ENCODE results near the gene PAK2. TPM values are rescaled to one million over a fixed set of nuclear protein-coding genes. Genes with fewer than 3 reads are reported as not detected.
"Not testable (repeated sequence)": the region's sequence is repeated elsewhere in the genome, so short reads cannot be mapped to it uniquely, and the experiment has no call there.

PAK2 gene
- total RNA-seq, 2 experiments from 2014 or later: 118 to 119 TPM

GRCh38 chr3:196842567-196843434, 103.1 kb downstream of the PAK2 start:
- ChIA-PET CTCF (no interaction called here), POLR2A (no interaction called here)
- Mint-ChIP-seq H3K36me3 (ENCODE audit: low read depth) (no peaks in the 10 kb centered on the region), H3K4me1 (peaks cover 17% of the 10 kb centered on the region), H3K27ac (no peak overlapping the region), H3K9me3 (no peaks in the 10 kb centered on the region), H3K4me3 (no peak overlapping the region), H3K27me3 (no peaks in the 10 kb centered on the region)
- DNase-seq: peak; percentile 19

DNA sequence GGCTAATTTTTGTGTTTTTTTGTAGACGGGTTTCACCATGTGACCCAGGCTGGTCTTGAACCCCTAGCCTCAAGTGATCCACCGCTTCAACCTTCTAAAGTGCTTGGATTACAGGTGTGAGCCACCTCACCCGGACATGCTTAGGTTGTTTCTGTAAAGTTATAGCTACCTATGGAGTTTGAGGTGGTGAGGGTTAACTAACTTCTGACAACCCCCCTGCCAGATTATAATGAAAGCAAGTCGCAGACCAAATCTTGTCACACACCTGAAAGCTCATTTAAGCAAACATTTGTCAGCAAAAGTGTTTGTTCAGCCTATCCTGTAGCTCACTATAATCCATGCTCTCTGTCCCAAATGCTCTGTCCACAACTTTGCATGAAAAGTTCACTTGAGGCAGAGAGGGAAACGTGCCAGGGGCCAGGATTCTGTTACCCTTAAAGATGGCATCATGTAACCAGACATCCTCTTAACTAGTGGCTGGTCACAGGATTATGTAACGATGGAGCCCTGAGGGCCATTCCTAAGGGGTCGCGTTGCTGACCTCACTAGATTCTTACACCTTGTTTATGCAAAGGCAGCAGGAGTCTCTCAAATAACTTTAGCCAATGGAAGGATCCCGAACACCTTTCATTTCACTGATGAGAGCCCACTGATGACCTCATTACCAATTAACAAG, 103.9 kb downstream of the PAK2 start:
- H3K27me3 Mint-ChIP-seq: no peaks in the 10 kb centered on the region
- peaks cover 17% of the 10 kb centered on the region for H3K4me1 Mint-ChIP-seq
- POLR2A ChIA-PET: no interaction called here
- no peak overlapping the region for H3K4me3 Mint-ChIP-seq
- DNase-seq: no peak
- no peaks in the 10 kb centered on the region for H3K36me3 Mint-ChIP-seq (ENCODE audit: low read depth)
- H3K9me3 Mint-ChIP-seq: no peaks in the 10 kb centered on the region
- CTCF ChIA-PET: interaction anchor here (2.0 kb wide), 1 partner anchor 9 kb away, joined by 6 read pairs; no protein-coding TSS in a partner anchor
- H3K27ac Mint-ChIP-seq: no peak overlapping the region

DNA sequence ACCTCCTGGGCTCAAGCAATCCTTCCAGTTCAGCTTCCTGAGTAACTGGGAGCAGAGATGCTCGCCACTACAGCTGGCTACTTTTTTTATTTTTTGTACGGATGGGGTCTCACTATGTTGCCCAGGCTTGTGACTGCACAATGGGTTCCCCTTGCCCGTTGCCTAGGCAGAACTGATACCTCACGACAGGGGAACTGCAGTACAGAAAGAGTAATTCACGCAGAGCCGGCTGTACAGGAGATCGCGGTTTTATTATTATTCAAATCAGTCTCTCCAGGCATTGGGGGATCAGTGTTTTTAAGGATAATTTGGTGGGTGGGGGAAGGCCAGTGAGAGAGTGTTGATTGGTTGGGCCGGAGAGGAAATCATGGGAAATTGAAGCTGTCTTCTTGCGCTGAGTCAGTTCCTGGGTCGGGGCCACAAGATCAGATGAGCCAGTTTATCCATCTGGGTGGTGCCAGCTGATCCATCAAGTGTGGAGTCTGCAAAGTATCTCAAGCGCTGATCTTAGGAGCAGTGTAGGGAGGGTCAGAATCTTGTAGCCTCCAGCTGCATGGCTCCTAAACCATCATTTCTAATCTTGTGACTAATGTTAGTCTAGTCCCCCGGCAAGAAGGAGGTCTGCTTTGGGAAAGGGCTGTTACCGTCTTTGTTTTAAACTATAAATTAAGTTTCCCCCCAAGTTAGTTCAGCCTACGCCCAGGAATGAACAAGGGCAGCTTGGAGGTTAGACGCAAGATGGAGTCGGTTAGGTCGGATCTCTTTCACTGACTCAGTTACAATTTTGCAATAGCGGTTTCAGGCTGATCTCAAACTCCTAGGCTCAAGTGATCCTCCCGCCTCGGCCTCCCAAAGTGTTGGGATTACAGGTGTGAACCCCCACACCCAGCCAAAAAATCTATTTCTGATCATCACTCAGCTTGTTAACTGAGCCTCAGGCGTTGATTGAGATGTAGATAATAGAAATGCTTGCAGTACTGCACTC, 104.9 kb downstream of the PAK2 start:
- CTCF ChIA-PET: interaction anchor here (2.0 kb wide), 1 partner anchor 10 kb away, joined by 6 read pairs; no protein-coding TSS in a partner anchor
- H3K27me3 Mint-ChIP-seq; H3K4me3 Mint-ChIP-seq; POLR2A ChIA-PET; H3K27ac Mint-ChIP-seq; H3K9me3 Mint-ChIP-seq; H3K36me3 Mint-ChIP-seq (ENCODE audit: low read depth); DNase-seq: not testable (repeated sequence)
- peaks cover 17% of the 10 kb centered on the region for H3K4me1 Mint-ChIP-seq

GRCh38 chr3:196848375-196848774, 108.7 kb downstream of the PAK2 start:
- H3K27me3 Mint-ChIP-seq; POLR2A ChIA-PET; DNase-seq; H3K36me3 Mint-ChIP-seq (ENCODE audit: low read depth); H3K4me1 Mint-ChIP-seq; H3K4me3 Mint-ChIP-seq; H3K9me3 Mint-ChIP-seq; H3K27ac Mint-ChIP-seq: not testable (repeated sequence)
- CTCF ChIA-PET: interaction anchor here (0.6 kb wide), 1 partner anchor 133 kb away, joined by 3 read pairs; no protein-coding TSS in a partner anchor

- Mint-ChIP-seq H3K4me1 (peaks cover 4% of the 10 kb centered on the region), H3K27ac (no peak overlapping the region), H3K4me3 (no peak overlapping the region), H3K36me3 (ENCODE audit: low read depth) (no peaks in the 10 kb centered on the region), H3K27me3 (no peaks in the 10 kb centered on the region), H3K9me3 (no peaks in the 10 kb centered on the region)
- no peak for DNase-seq
- POLR2A ChIA-PET: no interaction called here
- CTCF ChIA-PET: interaction anchor here (0.9 kb wide), 1 partner anchor 11 kb away, joined by 4 read pairs; no protein-coding TSS in a partner anchor
Observed at GRCh38 chr3:196849180-196849741, 109.6 kb downstream of the PAK2 start.

DNA sequence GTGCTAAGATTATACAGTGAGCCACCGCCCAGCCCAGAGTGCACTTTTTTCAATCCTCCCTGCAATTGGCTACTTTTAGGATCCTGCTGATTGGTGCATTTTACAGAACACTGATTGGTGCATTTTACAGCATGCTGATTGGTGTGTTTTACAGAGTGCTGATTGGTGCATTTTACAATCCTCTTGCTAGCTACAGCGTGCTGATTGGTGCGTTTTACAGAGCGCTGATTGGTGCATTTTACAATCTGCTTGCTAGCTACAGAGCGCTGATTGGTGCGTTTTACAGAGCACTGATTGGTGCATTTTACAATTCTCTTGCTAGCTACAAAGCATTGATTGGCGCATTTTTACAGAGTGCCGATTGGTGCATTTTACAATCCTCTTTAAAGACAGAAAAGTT, 123.3 kb downstream of the PAK2 start:
- H3K27me3 Mint-ChIP-seq; H3K4me3 Mint-ChIP-seq; H3K9me3 Mint-ChIP-seq; H3K36me3 Mint-ChIP-seq (ENCODE audit: low read depth); H3K27ac Mint-ChIP-seq; CTCF ChIA-PET; POLR2A ChIA-PET; H3K4me1 Mint-ChIP-seq; DNase-seq: not testable (repeated sequence)

DNA sequence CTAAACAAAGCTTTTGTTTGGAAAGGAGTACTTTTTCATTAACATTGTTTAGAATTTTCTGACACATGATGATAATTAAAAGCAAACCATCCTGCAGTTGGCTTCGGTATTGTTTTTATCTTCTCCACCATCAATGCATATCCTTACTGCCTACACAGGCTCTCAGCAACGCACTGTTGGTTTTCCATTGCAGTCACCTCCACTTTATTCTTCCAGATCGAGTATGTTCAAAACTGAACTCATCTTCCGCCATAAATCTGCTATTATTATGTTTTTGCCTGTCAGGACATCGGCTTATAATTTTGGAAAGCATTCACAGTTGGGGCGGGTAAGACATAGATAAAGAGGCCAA, 127.5 kb downstream of the PAK2 start:
- H3K36me3 Mint-ChIP-seq (ENCODE audit: low read depth): peaks cover 10% of the 10 kb centered on the region
- H3K27me3 Mint-ChIP-seq: no peaks in the 10 kb centered on the region
- H3K4me3 Mint-ChIP-seq: peak overlapping the region; percentile 80
- peaks cover 3% of the 10 kb centered on the region for H3K9me3 Mint-ChIP-seq
- POLR2A ChIA-PET: interaction anchor here (0.6 to 4.8 kb wide), 21 partner anchors 11 to 1149 kb away, joined by 3 to 91 read pairs (median 4); partner anchors contain the start of genes CEP19, FBXO45, LRCH3 and MELTF
- no peak for DNase-seq
- CTCF ChIA-PET: interaction anchor here (0.6 to 3.8 kb wide), 10 partner anchors 13 to 942 kb away, joined by 3 to 19 read pairs (median 3); partner anchors contain the start of genes MELTF and NCBP2
- peak overlapping the region; percentile 84 for H3K27ac Mint-ChIP-seq
- peaks cover 24% of the 10 kb centered on the region for H3K4me1 Mint-ChIP-seq

- peaks cover 3% of the 10 kb centered on the region for H3K9me3 Mint-ChIP-seq
- ChIA-PET CTCF (interaction anchor here (0.5 to 3.8 kb wide), 12 partner anchors 13 to 941 kb away, joined by 3 to 19 read pairs (median 3); partner anchors contain the start of genes MELTF and NCBP2), POLR2A (interaction anchor here (0.8 to 4.8 kb wide), 30 partner anchors 11 to 923 kb away, joined by 3 to 91 read pairs (median 4); partner anchors contain the start of genes CEP19, FBXO45, LRCH3 and MELTF)
- H3K36me3 Mint-ChIP-seq (ENCODE audit: low read depth): peaks cover 10% of the 10 kb centered on the region
- no peaks in the 10 kb centered on the region for H3K27me3 Mint-ChIP-seq
- H3K4me3 Mint-ChIP-seq: peak within 1 kb of the TSS; percentile 93
- DNase-seq: peak; percentile 93
- H3K4me1 Mint-ChIP-seq: peaks cover 24% of the 10 kb centered on the region
- H3K27ac Mint-ChIP-seq: peak within 1 kb of the TSS; percentile 91
Observed at GRCh38 chr3:196867507-196868296, 128.0 kb downstream of the PAK2 start, which contains the start of gene SENP5. SENP5 (plus strand) TSS chr3:196867920; CDS start chr3:196885182, 17,262 bp downstream.

DNA sequence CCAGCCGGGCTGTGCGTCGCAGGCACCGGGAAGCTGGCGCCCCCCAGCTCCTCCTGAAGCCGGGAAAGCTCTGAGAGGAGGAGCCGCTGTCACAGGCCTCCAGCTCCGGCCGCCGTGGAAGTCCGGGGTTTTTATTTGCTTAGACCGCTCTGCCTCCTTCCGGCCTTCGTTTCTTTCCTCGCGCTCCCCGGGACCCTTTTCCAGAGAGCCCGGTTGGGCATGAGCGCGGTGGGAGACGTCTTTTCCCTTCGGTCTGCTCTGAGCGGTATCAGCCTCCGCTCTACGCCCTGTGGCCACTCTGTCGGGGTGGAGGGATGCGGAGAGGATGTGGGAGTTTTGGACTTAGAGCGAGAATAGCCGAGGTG, 128.6 kb downstream of the PAK2 start:
- peaks cover 24% of the 10 kb centered on the region for H3K4me1 Mint-ChIP-seq
- peak overlapping the region; percentile 93 for H3K4me3 Mint-ChIP-seq
- ChIA-PET CTCF (interaction anchor here (0.5 to 3.8 kb wide), 7 partner anchors 18 to 339 kb away, joined by 3 to 19 read pairs (median 3); partner anchors contain the start of gene NCBP2), POLR2A (interaction anchor here (0.8 to 4.8 kb wide), 28 partner anchors 10 to 922 kb away, joined by 3 to 91 read pairs (median 4); partner anchors contain the start of genes CEP19, FBXO45, LRCH3 and MELTF)
- no peaks in the 10 kb centered on the region for H3K9me3 Mint-ChIP-seq
- no peaks in the 10 kb centered on the region for H3K27me3 Mint-ChIP-seq
- H3K27ac Mint-ChIP-seq: peak overlapping the region; percentile 91
- peaks cover 10% of the 10 kb centered on the region for H3K36me3 Mint-ChIP-seq (ENCODE audit: low read depth)
- peak; percentile 35 for DNase-seq

- Mint-ChIP-seq H3K4me3 (no peak overlapping the region), H3K4me1 (peaks cover 26% of the 10 kb centered on the region), H3K9me3 (no peaks in the 10 kb centered on the region), H3K27me3 (no peaks in the 10 kb centered on the region), H3K36me3 (ENCODE audit: low read depth) (peaks cover 10% of the 10 kb centered on the region), H3K27ac (no peak overlapping the region)
- CTCF ChIA-PET: no interaction called here
- no peak for DNase-seq
- POLR2A ChIA-PET: interaction anchor here (0.8 to 1.4 kb wide), 2 partner anchors 11 to 70 kb away, joined by 3 to 4 read pairs; partner anchors contain the start of gene NCBP2
Observed at GRCh38 chr3:196872316-196872715, 132.7 kb downstream of the PAK2 start.

GRCh38 chr3:196874511-196875094, 134.9 kb downstream of the PAK2 start:
- DNase-seq; H3K27me3 Mint-ChIP-seq; H3K27ac Mint-ChIP-seq; CTCF ChIA-PET; H3K9me3 Mint-ChIP-seq; H3K36me3 Mint-ChIP-seq (ENCODE audit: low read depth); H3K4me3 Mint-ChIP-seq: not testable (repeated sequence)
- H3K4me1 Mint-ChIP-seq: peaks cover 22% of the 10 kb centered on the region
- POLR2A ChIA-PET: interaction anchor here (0.6 to 2.5 kb wide), 2 partner anchors 68 to 205 kb away, joined by 3 to 11 read pairs; partner anchors contain the start of gene NCBP2

Measured in activated CD4-positive, alpha-beta memory T cell treated with anti-CD3 and anti-CD28 coated beads, Interleukin-2, amount 10 ng/mL, durations not matched to agents 7 days and 5 days (primary cell).